Parietal lobe (tissue), 1 donor: ENCODE measurements around the gene SCAMP3. TPM values are rescaled to one million over a fixed set of nuclear protein-coding genes. Genes with fewer than 3 reads are reported as not detected.

Experiments
- total RNA-seq: library from RNA; depleted of rRNA; stranded (reverse); fragments of >200 nt; gene quantifications from one replicate; pipeline ENCODE4 v1.2.3, GENCODE V29; 2014

The SCAMP3 gene
- total RNA-seq, result 22.8 TPM

DNA sequence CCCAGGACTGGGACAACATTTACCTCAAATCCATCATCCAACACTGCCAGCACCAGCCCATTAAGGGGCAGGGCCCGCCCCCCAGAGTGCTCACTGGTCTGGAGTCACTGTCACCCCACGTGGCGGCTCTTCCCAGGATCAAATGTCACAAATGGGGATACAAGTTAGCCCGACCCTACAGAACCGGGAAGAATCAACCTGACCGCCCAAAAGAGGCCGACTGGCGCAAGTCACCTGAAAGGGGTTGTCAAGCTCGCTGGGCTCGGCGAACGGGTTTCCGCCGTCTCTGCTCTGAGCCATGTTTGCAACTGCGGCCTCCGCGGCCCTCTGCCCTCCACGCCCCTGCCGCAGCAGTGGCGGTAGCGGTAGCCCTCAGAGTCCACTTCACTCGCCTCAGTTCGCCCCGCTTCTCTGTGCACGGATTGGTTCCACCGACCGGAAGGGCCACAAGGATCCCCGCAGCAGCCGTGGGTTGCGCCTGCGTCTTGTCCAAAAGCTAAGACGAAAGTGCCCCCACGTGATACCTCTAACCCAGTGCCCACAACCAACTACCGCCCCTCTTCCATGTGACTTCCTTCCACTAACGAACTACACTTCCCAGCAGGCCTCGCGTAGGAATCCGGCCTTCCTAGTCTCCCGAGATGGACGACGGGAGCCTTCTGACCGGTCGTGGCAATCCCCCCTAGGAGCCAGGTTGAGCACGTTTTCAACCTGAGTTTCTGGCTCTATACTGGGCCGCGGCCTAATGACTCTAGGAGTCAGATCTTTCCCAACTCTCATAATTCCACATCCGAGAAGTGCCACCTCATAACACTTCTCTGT lies at the start of gene SCAMP3:
SCAMP3 (minus strand) TSS at position 509 of the 822 bp plus-strand sequence; CDS start at position 300, 209 bp downstream.

DNA sequence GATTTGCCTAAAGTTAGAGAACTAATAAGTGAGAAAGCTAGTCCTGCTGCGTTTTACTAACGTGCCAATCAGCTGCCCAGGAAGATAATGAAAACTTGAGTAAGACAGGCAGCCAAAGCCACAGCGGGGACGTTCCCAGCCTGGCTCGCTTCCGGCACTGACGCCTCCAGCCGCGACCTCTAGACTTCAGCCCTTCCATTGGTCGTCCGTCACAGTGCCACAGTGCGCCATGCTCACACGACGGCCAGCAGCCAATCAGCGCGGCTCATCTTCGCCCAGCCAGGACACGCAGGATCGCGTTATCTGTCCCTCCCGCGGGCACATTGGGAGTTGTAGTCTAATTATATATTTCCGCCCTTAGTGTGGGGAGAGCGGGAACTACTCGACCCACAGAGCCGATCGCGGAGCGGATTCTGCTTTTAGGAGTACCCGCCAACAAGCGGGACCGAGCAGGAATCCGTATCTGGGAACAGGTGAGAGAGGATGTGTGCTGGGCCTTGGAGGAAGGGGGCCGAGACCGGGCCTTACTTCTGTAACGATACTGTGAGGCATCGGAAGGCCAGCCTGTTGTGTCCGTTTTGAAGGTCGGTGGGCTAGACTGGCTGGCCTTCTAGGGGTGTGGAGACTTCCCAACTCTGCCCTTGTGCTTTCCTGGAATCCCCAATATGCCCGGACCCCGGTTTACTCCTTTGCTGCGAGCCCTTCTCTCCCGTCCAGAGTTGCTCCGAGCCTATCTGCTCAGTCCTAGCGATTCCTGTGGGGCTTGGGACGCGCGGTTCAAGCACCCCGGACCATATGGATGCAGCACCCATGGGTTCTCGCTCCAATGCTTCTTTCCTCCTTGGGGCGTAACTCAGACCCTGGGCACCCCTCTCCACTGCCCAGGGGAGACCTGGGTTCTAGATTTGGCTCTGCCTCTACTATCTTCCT lies 46.6 kb upstream of the SCAMP3 start, which contains the start of gene FDPS:
FDPS (plus strand) TSS at position 374 of the 930 bp plus-strand sequence. CDS start 924 bp downstream, outside the sequence.

GRCh38 chr1:155301342-155301841 lies 39.2 kb upstream of the SCAMP3 start, which contains the start of gene PKLR:
Gene PKLR (minus strand): TSS chr1:155301438. CDS start chr1:155301395, 43 bp downstream.

DNA sequence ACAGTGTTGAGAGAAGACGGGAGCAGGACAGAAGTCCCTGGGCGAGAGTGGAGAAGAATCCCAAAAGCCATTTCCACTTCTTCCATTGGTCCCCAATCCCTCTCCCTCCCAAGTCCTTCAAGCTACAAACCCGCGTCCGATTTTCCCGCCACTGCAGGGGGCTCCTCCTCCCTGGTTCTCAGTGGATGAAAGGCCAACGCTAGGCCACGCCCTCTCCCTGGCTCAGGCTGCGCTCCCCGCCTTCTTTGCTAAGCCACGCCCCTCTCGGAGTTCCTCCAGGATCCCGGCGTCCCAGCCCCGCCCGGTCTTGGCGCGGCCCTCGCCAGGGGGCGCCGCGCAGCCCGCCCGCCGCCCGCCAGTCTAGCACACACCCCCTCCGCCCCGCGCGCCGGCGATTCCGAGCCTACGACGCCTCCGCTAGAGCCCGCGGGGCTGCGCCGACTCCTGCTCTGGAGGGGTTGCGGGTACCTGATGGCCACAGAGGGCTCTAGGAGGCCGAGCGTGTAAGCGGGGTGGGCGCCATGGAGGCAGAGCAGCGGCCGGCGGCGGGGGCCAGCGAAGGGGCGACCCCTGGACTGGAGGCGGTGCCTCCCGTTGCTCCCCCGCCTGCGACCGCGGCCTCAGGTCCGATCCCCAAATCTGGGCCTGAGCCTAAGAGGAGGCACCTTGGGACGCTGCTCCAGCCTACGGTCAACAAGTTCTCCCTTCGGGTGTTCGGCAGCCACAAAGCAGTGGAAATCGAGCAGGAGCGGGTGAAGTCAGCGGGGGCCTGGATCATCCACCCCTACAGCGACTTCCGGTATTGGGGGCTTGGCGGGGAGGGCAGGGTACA lies 15.1 kb upstream of the SCAMP3 start, which contains the start of gene HCN3:
HCN3 (plus strand) TSS at position 394 of the 832 bp plus-strand sequence; CDS start at position 522, 128 bp downstream.

DNA sequence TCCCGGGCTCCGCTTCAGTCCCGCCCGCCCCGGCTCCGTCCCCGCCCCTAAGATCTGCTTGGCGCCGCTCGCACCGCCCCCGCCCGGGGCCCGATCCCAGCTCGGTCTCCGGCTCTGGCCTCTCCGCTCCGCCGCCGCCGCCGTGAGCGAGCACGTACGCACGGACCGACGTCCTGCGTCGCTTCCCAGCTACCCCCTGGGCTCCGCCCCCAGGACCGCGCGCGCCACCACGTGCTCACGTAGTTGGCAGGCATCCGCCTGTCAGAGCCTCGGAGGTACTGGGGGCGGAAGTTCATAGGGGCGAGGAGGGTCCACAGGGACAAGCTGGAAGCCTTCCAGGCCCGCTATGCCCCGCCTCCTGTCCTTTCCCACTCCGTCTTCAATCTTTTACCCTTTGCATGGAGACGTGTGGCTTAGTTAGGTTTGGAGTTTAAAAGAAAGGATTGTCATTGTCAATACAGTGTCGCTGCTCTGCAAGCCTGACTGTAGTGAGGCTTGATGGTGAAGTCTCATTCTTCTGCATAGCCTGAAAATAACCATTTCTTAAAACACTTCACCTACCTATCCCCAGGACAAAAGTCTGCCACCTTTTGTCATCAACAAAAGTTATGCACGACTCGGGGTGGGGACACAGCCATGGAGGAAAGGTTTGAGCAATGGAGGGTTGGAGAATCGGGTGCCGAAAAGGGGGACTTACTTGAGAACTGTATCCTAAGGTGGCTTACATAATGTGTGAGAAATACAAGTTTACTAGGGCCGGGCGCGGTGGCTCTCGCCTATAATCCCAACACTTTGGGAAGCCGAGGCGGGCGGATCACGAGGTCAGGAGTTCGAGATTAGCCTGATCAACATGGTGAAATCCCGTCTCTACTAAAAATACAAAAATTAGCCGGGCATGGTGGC lies 11.4 kb upstream of the SCAMP3 start, which contains the start of gene CLK2:
CLK2 (minus strand) TSS at position 162 of the 903 bp plus-strand sequence. CDS start 2,527 bp downstream, outside the sequence.

GRCh38 chr1:155255243-155256007 lies 6.7 kb downstream of the SCAMP3 start, which contains the start of gene ENTREP3:
Gene ENTREP3 (minus strand): TSS chr1:155255483. CDS start chr1:155254877, 606 bp downstream.

DNA sequence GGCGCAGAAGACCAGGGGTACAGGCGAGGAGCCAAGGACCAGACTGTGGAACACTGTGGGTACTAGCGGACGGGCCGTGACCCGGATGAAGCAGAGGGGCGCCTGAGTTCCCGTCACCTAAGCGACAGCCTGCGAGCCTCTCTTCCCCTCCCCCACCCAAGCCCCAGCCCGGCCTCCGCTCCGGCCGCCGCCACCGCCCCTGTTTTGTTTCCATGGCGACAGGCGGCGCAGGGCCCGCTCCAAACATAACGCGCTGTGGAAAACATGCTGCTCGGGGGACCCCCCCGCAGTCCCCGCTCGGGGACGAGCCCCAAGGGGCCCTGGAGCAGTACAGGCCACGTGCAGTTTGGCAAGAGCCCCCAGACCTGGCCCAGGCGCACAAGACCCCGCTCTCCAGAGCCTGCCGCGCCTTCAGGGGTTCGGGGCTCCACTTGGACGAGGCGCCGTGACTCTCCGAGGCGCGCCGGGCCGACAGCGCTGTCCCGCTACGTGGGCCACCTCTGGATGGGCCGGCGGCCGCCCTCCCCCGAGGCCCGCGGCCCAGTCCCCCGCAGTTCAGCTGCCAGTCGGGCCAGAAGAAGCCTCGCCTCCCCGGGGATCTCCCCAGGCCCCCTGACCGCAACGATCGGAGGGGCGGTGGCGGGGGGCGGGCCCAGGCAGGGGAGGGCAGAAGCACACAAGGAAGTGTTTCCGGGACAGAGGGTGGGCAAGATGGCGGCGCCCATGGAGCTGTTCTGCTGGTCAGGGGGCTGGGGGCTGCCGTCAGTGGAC lies 53.4 kb downstream of the SCAMP3 start, which contains the start of gene MTX1:
MTX1 (plus strand) TSS at position 155 of the 771 bp plus-strand sequence; CDS start at position 265, 110 bp downstream.

DNA sequence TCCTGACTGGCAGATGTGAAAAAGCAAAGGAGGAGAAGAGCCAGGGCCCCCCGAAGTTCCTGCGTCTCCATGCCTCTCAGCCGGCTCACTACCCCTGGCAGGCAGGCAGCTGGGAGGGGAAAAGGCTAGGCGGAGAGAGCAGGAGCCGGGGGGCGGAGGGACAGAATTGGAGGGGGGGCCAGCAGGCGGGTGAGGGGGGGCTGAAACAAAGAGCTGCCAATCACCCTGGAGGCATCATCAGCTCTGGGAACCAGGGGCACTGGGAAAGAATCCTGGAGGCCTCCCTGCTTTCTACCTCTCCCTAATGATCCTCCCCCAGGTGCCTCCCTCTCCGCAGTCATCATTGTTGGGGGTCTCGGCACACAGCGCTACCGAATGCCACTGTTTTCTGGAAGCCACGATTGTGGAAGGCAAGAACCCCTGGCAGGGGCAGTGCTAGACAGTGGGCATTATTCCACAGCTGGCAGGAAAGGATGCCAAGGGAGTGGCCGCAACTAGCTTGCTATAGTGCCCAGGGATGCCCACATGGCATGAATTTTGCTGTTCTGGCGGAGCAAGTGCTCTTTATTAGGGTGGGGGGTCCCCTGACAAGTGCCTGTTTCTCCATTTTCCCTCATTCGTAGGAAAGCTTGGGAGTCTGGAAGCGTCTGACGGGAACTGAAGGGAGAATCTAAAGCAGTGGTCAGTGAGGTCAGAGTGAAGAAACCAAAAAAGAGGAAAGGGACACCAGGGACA lies 54.2 kb downstream of the SCAMP3 start, which contains the start of gene THBS3:
THBS3 (minus strand) TSS at position 92 of the 735 bp plus-strand sequence; CDS start at position 71, 21 bp downstream.

Other genes with a start within 250 kb of the SCAMP3 start
- gene DCST2, start 228.6 kb downstream of the SCAMP3 start, total RNA-seq, result not detected
- not detected for gene DCST1, start 228.5 kb downstream of the SCAMP3 start, total RNA-seq
- 27.9 TPM for gene ADAM15, start 211.0 kb downstream of the SCAMP3 start, total RNA-seq
- gene EFNA4, start 198.6 kb downstream of the SCAMP3 start, total RNA-seq, result 0.63 TPM
- gene EFNA3, start 183.5 kb downstream of the SCAMP3 start, total RNA-seq, result 11.3 TPM
- gene EFNA1, start 134.5 kb downstream of the SCAMP3 start, total RNA-seq, result 5.6 TPM
- gene SLC50A1, start 126.5 kb downstream of the SCAMP3 start, total RNA-seq, result 7.5 TPM
- 12.5 TPM for gene DPM3, start 121.8 kb downstream of the SCAMP3 start, total RNA-seq
- gene KRTCAP2, start 89.1 kb downstream of the SCAMP3 start, total RNA-seq, result 37.2 TPM
- gene TRIM46, start 88.5 kb downstream of the SCAMP3 start, total RNA-seq, result 36.3 TPM
- 17.2 TPM for gene THBS3, start 54.5 kb downstream of the SCAMP3 start, total RNA-seq
- 16.6 TPM for gene MTX1, start 53.7 kb downstream of the SCAMP3 start, total RNA-seq
- 8.8 TPM for gene ENTREP3, start 6.9 kb downstream of the SCAMP3 start, total RNA-seq
- 46.3 TPM for gene CLK2, start 11.1 kb upstream of the SCAMP3 start, total RNA-seq
- 27.2 TPM for gene HCN3, start 15.1 kb upstream of the SCAMP3 start, total RNA-seq
- not detected for gene PKLR, start 39.1 kb upstream of the SCAMP3 start, total RNA-seq
- 119 TPM for gene FDPS, start 46.5 kb upstream of the SCAMP3 start, total RNA-seq
- 62.6 TPM for gene RUSC1, start 58.5 kb upstream of the SCAMP3 start, total RNA-seq